Endothelial cell of umbilical vein (primary cell): ENCODE measurements around the gene LRIG1.

Experiments used
- POLR2A ChIP-seq: IDR thresholded peaks from 2 replicates; pipeline ENCODE4 v1.6.1; 2012; ENCODE audit warnings: low read depth, mild to moderate bottlenecking, control low read depth, low read length
- TF ChIP-seq, protein P1 (sequence below), 2 donors: IDR thresholded peaks; 1 replicate in 1 of 2; 2 replicates in 1 of 2; pipeline ENCODE4 v1.5.1; 2011; ENCODE audit warnings: low read length in 2 of 2, mild to moderate bottlenecking in 2 of 2, moderate library complexity in 2 of 2, control low read depth in 1 of 2, inconsistent platforms in 1 of 2, low read depth in 1 of 2; ENCODE audit not compliant: insufficient read depth in 1 of 2; ENCODE audit errors: extremely low read depth in 1 of 2

DNA sequence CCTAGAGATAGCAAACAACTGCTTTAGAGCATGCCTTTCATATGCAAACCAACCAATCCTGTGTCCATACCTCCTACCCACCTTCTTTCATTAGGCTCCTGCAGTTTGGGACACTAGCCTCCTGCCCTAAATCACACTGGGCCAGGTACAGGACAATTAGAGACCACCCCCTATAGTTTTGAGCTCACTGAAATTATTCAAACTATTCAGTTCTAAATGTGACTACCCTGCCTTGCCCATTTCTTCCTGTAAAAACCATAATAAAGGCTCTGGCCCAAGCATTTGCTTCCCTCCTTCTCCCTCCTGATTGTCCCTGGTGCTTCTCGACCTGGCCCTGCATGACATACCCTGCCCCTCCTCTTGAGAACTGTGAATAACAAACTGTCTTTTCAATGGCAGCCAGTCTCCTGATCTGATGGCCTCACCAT is 31.4 kb upstream of the LRIG1 start:
- TF ChIP-seq POLR2A: no peak
- TF ChIP-seq, protein P1, sequence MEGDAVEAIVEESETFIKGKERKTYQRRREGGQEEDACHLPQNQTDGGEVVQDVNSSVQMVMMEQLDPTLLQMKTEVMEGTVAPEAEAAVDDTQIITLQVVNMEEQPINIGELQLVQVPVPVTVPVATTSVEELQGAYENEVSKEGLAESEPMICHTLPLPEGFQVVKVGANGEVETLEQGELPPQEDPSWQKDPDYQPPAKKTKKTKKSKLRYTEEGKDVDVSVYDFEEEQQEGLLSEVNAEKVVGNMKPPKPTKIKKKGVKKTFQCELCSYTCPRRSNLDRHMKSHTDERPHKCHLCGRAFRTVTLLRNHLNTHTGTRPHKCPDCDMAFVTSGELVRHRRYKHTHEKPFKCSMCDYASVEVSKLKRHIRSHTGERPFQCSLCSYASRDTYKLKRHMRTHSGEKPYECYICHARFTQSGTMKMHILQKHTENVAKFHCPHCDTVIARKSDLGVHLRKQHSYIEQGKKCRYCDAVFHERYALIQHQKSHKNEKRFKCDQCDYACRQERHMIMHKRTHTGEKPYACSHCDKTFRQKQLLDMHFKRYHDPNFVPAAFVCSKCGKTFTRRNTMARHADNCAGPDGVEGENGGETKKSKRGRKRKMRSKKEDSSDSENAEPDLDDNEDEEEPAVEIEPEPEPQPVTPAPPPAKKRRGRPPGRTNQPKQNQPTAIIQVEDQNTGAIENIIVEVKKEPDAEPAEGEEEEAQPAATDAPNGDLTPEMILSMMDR (IDR thresholded peaks at IDR 0.05; ENCODE audit: extremely low read depth in 1 of 2, insufficient read depth in 1 of 2, low read depth in 1 of 2, low read length in 2 of 2): no peak
